ENCODE measurements around the gene THRAP3.
A peak's percentile ranks its signal among the peaks of the same experiment; 100 is the strongest.
"Not testable (repeated sequence)": the region's sequence is repeated elsewhere in the genome, so short reads cannot be mapped to it uniquely, and the experiment has no call there.

THRAP3 gene

DNA sequence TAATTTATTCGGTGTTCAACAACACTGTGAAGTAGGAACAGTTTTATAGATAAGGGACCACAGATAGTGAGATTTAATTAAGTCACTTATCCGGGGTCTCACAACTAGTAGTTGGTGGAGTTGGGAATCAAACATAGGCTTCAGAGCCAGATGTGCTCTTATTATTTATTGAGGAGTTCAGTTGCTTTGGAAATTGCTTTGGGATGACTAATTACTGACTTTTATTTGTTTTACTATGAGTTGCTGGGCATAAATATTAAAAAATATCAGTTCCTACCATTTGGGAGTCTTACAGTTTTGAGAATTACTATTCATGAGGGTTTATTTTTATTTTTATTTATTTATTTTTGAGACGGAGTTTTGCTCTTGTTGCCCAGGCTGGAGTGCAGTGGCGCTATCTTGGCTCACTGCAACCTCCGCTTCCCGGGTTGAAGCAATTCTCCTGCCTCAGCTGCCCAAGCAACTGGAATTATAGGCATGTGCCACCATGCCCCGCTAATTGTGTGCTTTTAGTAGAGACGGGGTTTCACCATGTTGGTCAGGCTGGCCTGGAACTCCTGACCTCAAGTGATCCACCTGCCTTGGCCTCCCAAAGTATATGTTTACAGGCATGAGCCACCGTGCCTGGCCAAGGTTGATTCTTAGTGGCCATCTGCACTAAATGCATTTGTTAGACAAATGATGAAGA is 27.7 kb downstream of the THRAP3 start:
- H3K4me3 ChIP-seq (ENCODE audit: severe bottlenecking), result no peak overlapping the region
- H3K27ac ChIP-seq (ENCODE audit: poor library complexity, severe bottlenecking), result peak overlapping the region; percentile 70
- peaks cover 32% of the 10 kb centered on the region for H3K36me3 ChIP-seq (ENCODE audit: low read depth)
- H3K4me1 ChIP-seq (ENCODE audit: insufficient read depth, poor library complexity, severe bottlenecking), result peaks cover 37% of the 10 kb centered on the region
- TF ChIP-seq, protein P1, sequence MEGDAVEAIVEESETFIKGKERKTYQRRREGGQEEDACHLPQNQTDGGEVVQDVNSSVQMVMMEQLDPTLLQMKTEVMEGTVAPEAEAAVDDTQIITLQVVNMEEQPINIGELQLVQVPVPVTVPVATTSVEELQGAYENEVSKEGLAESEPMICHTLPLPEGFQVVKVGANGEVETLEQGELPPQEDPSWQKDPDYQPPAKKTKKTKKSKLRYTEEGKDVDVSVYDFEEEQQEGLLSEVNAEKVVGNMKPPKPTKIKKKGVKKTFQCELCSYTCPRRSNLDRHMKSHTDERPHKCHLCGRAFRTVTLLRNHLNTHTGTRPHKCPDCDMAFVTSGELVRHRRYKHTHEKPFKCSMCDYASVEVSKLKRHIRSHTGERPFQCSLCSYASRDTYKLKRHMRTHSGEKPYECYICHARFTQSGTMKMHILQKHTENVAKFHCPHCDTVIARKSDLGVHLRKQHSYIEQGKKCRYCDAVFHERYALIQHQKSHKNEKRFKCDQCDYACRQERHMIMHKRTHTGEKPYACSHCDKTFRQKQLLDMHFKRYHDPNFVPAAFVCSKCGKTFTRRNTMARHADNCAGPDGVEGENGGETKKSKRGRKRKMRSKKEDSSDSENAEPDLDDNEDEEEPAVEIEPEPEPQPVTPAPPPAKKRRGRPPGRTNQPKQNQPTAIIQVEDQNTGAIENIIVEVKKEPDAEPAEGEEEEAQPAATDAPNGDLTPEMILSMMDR (IDR thresholded peaks at IDR 0.05; ENCODE audit: poor library complexity, severe bottlenecking), result no peak
- DNase-seq (ENCODE audit: low spot score), result no peak
- no peaks in the 10 kb centered on the region for H3K27me3 ChIP-seq (ENCODE audit: insufficient read depth, poor library complexity, severe bottlenecking)
- no peaks in the 10 kb centered on the region for H3K9me3 ChIP-seq (ENCODE audit: severe bottlenecking)
- peak; percentile 43; the same call in 2 of the 3 replicates for ATAC-seq (ENCODE audit: low read depth)

DNA sequence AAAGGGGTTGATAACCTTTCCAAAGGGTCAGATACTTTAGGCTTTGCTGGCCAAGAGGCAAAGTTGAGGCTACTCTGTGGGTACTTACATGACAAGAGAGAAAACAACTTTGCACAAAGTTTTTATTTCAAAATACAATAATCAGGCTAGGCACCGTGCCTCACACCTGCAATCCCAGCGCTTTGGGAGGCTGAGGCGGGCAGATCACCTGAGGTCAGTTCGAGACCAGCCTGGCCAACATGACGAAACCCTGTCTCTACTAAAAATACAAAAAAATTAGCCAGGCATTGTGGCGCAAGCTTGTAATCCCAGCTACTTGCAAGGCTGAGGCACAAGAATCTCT is 28.2 kb downstream of the THRAP3 start:
- DNase-seq (ENCODE audit: low spot score); H3K4me3 ChIP-seq (ENCODE audit: severe bottlenecking); H3K27me3 ChIP-seq (ENCODE audit: insufficient read depth, poor library complexity, severe bottlenecking); ATAC-seq (ENCODE audit: low read depth); H3K9me3 ChIP-seq (ENCODE audit: severe bottlenecking): not testable (repeated sequence)
- H3K4me1 ChIP-seq (ENCODE audit: insufficient read depth, poor library complexity, severe bottlenecking), result peaks cover 42% of the 10 kb centered on the region
- H3K36me3 ChIP-seq (ENCODE audit: low read depth), result peaks cover 37% of the 10 kb centered on the region
- peak overlapping the region; percentile 70 for H3K27ac ChIP-seq (ENCODE audit: poor library complexity, severe bottlenecking)

DNA sequence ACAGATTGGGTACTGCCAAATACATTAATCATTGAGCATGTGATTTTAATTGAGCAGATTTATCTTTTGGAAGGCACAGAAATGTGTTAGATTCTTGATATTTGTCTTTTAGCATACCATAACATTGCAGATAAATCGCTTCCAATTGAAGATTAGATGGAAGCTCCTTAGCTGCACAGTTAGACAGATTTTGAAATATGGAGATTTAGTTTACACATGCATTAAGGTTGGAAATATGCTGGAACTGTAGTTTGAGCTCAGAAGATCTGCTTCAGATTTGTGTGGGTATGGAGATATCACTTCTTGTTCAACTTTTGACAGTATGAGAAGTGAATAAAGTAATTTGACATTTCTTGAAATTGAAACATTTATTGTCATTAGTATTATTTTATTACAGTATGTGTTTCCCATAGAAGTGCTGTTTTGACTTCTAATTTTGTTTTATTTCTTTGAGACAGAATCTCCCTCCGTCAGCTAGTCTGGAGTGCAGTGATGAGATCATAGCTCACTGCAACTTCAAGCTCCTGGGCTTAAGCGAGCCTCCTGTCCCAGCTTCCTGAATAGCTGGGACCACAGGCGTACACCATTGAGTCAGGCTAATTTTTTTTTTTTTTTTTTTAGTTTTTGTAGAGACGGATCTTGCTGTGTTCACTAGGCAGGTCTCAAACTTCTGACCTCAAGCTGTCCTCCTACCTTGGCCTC is 29.1 kb downstream of the THRAP3 start:
- no peak for ATAC-seq (ENCODE audit: low read depth)
- peaks cover 44% of the 10 kb centered on the region for H3K4me1 ChIP-seq (ENCODE audit: insufficient read depth, poor library complexity, severe bottlenecking)

DNA sequence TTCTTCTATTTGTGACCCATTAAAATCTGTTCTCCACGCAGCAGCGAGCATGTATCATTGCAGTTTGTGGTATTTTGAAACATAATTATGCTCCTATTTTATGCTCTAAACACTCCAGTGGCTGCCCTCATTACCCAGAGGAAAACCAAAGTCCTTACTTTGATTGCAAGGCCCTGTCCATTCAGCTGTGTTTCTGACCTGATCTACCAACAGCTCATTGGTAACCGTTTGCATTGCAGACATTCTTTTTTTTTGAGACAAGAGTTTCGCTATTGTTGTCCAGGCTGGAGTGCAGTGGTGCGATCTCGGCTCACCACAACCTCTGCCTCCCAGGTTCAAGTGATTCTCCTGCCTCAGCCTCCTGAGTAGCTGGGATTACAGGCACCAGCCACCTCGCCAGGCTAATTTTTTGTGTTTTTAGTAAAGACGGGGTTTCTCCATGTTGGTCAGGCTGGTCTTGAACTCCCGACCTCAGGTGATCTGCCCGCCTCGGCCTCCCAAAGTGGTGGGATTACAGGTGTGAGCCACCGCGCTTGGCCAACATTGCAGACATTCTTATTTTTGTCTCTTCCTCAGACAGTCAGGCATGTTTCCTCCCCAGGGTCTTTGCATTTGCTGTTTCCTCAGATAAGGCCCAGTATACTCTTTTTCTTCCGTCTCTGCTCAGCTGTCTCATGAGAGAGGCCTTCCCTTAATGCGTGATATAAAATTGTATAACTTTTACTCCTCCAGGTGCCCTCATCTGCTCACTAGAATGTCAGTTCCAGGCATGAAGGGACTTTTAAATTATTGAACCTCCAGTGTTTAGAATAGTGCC is 32.5 kb downstream of the THRAP3 start:
- Histone ChIP-seq H3K4me3 (ENCODE audit: severe bottlenecking) (no peak overlapping the region), H3K4me1 (ENCODE audit: insufficient read depth, poor library complexity, severe bottlenecking) (peaks cover 29% of the 10 kb centered on the region), H3K36me3 (ENCODE audit: low read depth) (peaks cover 62% of the 10 kb centered on the region), H3K27me3 (ENCODE audit: insufficient read depth, poor library complexity, severe bottlenecking) (no peaks in the 10 kb centered on the region), H3K27ac (ENCODE audit: poor library complexity, severe bottlenecking) (no peak overlapping the region), H3K9me3 (ENCODE audit: severe bottlenecking) (no peaks in the 10 kb centered on the region)
- TF ChIP-seq, protein P1 (IDR thresholded peaks at IDR 0.05; ENCODE audit: poor library complexity, severe bottlenecking), result no peak
- ATAC-seq (ENCODE audit: low read depth), result no peak
- DNase-seq (ENCODE audit: low spot score), result no peak

More for the DNA sequence above, 29.1 kb downstream of the THRAP3 start:
- no peak overlapping the region for H3K27ac ChIP-seq (ENCODE audit: poor library complexity, severe bottlenecking)
- H3K36me3 ChIP-seq (ENCODE audit: low read depth), result peaks cover 44% of the 10 kb centered on the region
- H3K27me3 ChIP-seq (ENCODE audit: insufficient read depth, poor library complexity, severe bottlenecking), result no peaks in the 10 kb centered on the region
- no peak overlapping the region for H3K4me3 ChIP-seq (ENCODE audit: severe bottlenecking)
- no peak for DNase-seq (ENCODE audit: low spot score)
- no peaks in the 10 kb centered on the region for H3K9me3 ChIP-seq (ENCODE audit: severe bottlenecking)
- TF ChIP-seq, protein P1 (IDR thresholded peaks at IDR 0.05; ENCODE audit: poor library complexity, severe bottlenecking), result no peak

DNA sequence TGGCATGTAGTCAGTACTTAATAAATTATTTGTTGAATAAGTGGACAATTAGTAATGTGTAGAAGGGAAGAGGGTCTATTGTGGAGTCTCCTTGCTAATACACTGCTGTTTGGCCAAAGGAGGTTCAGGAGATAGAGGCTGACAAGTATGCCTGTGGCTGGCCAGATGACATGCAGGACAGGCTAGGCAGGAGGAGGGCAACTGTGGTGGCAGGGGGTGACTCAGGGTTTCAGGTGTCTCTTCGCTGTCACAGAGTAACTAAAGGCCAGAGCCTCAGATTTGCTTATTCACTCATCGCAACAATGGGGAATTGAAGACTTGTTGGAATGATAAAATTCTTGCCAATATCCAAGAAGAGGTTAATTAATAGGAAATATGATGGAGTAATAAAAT is 33.1 kb downstream of the THRAP3 start:
- Histone ChIP-seq H3K27ac (ENCODE audit: poor library complexity, severe bottlenecking) (peak overlapping the region; percentile 6), H3K36me3 (ENCODE audit: low read depth) (peaks cover 65% of the 10 kb centered on the region), H3K4me3 (ENCODE audit: severe bottlenecking) (no peak overlapping the region), H3K27me3 (ENCODE audit: insufficient read depth, poor library complexity, severe bottlenecking) (no peaks in the 10 kb centered on the region), H3K4me1 (ENCODE audit: insufficient read depth, poor library complexity, severe bottlenecking) (peaks cover 25% of the 10 kb centered on the region), H3K9me3 (ENCODE audit: severe bottlenecking) (no peaks in the 10 kb centered on the region)
- DNase-seq (ENCODE audit: low spot score), result no peak
- TF ChIP-seq, protein P1 (IDR thresholded peaks at IDR 0.05; ENCODE audit: poor library complexity, severe bottlenecking), result no peak
- 0 out of 3 replicates have a peak, but pooled peaks have one; percentile 27 for ATAC-seq (ENCODE audit: low read depth)
